Lower leg skin (tissue), 3 donors: ENCODE results near the gene EIF3C.
"Not testable (repeated sequence)": the region's sequence is repeated elsewhere in the genome, so short reads cannot be mapped to it uniquely, and the experiment has no call there.

Source experiments
- CTCF ChIP-seq, 3 donors: fragments of 450-650 bp; IDR thresholded peaks; one replicate each; pipeline ENCODE4 v1.5.1; 2016; ENCODE audit warnings: antibody characterized with exemption in 3 of 3, mild to moderate bottlenecking in 3 of 3, moderate library complexity in 2 of 3
- POLR2A ChIP-seq, 2 donors: fragments of 450-650 bp; IDR thresholded peaks; one replicate each; pipeline ENCODE4 v1.6.1; 2016 to 2017; ENCODE audit warnings: antibody characterized with exemption in 2 of 2, mild to moderate bottlenecking in 1 of 2, moderate library complexity in 1 of 2

- not testable (repeated sequence) for TF ChIP-seq CTCF, POLR2A (IDR thresholded peaks at IDR 0.05)
These were observed 35.5 kb downstream of the EIF3C start for GRCh38 chr16:28746618-28747350.
